Stomach (tissue), 9 donors: Measurements from ENCODE around the gene C1orf122. TPM values are rescaled to one million over a fixed set of nuclear protein-coding genes. Genes with fewer than 3 reads are reported as not detected.

Experiments used
- DNase-seq, 2 donors: peaks; one replicate each; pipeline versions ENCODE4 v3.0.0 to v3.0.0-alpha.2; 2013 to 2019
- H3K27ac ChIP-seq, 5 donors: fragments of 200-600 bp in 4 of 5; sonication (generic) in 4 of 5; one replicate each; pipeline ENCODE4 v1.5.1; 2013 to 2019; ENCODE audit warnings: mild to moderate bottlenecking in 1 of 5, moderate library complexity in 1 of 5
- H3K27me3 ChIP-seq, 3 donors: fragments of 200-600 bp; sonication (generic); one replicate each; pipeline ENCODE4 v1.5.1; 2017 to 2019; ENCODE audit warnings: mixed run types in 1 of 3
- H3K36me3 ChIP-seq, 4 donors: fragments of 200-600 bp; sonication (generic); 1 replicate in 3 of 4; 2 replicates in 1 of 4; pipeline ENCODE4 v1.5.1; 2016 to 2019
- H3K4me1 ChIP-seq, 4 donors: fragments of 200-600 bp; sonication (generic); one replicate each; pipeline ENCODE4 v1.5.1; 2016 to 2019
- H3K4me3 ChIP-seq, 4 donors: fragments of 200-600 bp; sonication (generic) in 3 of 4; one replicate each; pipeline ENCODE4 v1.5.1; 2016 to 2019; ENCODE audit warnings: mild to moderate bottlenecking in 1 of 4
- H3K9me3 ChIP-seq, 4 donors: fragments of 200-600 bp; sonication (generic); one replicate each; pipeline ENCODE4 v1.5.1; 2016 to 2019
- EP300 ChIP-seq: sonication (generic); formaldehyde crosslinking; IDR thresholded peaks from one replicate; pipeline ENCODE4 v1.6.1; 2017; ENCODE audit warnings: antibody characterized with exemption
- POLR2A ChIP-seq, 4 donors: fragments of 450-650 bp; IDR thresholded peaks; one replicate each; pipeline ENCODE4 v1.6.1; 2016; ENCODE audit warnings: antibody characterized with exemption in 4 of 4, control low read depth in 2 of 4, mild to moderate bottlenecking in 1 of 4, moderate library complexity in 1 of 4
- POLR2AphosphoS5 ChIP-seq, 3 donors: sonication (generic); formaldehyde crosslinking; IDR thresholded peaks; one replicate each; pipeline ENCODE4 v1.6.1; 2016; ENCODE audit warnings: antibody characterized with exemption in 3 of 3
- WGBS, 5 donors: extraction: QIAGEN DNeasy Blood & Tissue Kit in 3 of 5; methylation state at CpG; one replicate each; pipeline versions ENCODE4 v1.1.5 to v1.1.7; 2013 to 2018; 5-methylcytosine and 5-hydroxymethylcytosine counted together
- intact Hi-C: fragments of 100-400 bp; cut with DNase I; formaldehyde crosslinking; loops from one replicate; pipeline ENCODE4 v1.15.1; 2023; ENCODE audit warnings: low total_unique reads
- polyA plus RNA-seq, 3 donors: library from polyadenylated mRNA; stranded (reverse); fragments of 200-250 nt; gene quantifications; one replicate each; pipeline ENCODE4 v1.2.3, GENCODE V29; 2013
- total RNA-seq, 5 donors: library from RNA; depleted of rRNA; stranded (reverse); fragments of >200 nt; gene quantifications; one replicate each; pipeline versions ENCODE4 v1.1.0 to v1.2.3, GENCODE V29; 2014 to 2016
- TF ChIP-seq, protein P1 (sequence below), 7 experiments: fragments of 450-650 bp in 4 of 7; fragments of 200-600 bp in 3 of 7; sonication (generic) in 3 of 7; IDR thresholded peaks; one replicate each; pipeline ENCODE4 v1.5.1; 2016 to 2019; ENCODE audit warnings: antibody characterized with exemption in 7 of 7, control low read depth in 2 of 7, mild to moderate bottlenecking in 1 of 7
- donor health status: healthy with polysubstance abuse.
- donor health status: Bipolar disorder and iron deficiency.
- donor health status: healthy.

C1orf122 gene
- total and polyA plus RNA-seq, 8 donors = 7.9 to 193 (median 52.8) TPM

DNA sequence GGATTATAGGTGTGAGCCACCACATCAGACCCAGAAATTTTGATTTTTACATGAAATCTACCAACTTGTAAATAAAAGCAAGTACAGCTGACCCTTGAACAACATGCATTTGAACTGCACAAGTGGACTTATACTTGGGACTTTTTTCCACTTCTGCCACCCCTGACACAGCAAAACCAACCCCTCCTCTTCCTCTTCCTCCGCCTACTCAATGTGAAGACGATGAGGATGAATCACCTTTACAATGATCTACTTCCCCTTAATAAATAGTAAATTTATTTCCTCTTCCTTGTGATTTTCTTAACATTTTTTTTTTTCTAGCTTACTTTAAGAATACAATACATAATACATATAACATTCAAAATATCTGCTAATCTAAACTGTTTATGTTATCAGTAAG, 17.9 kb downstream of the C1orf122 start:
- H3K9me3 ChIP-seq = no peaks in the 10 kb centered on the region
- WGBS, 5 donors = 69 to 85% (median 79%) methylated on average over 2 of the region's 2 CpGs
- intact Hi-C loops = no loop called here
- no peak overlapping the region for H3K4me3 ChIP-seq
- H3K4me1 ChIP-seq = no peaks in the 10 kb centered on the region
- peaks cover 29 to 99% (median 97%) of the 10 kb centered on the region in 4 donors for H3K36me3 ChIP-seq
- DNase-seq = no peak
- no peaks in the 10 kb centered on the region for H3K27me3 ChIP-seq
- TF ChIP-seq EP300 (no peak), POLR2AphosphoS5 (IDR thresholded peaks at IDR 0.05) (no peak), POLR2A (IDR thresholded peaks at IDR 0.05) (no peak)
- TF ChIP-seq, protein P1, sequence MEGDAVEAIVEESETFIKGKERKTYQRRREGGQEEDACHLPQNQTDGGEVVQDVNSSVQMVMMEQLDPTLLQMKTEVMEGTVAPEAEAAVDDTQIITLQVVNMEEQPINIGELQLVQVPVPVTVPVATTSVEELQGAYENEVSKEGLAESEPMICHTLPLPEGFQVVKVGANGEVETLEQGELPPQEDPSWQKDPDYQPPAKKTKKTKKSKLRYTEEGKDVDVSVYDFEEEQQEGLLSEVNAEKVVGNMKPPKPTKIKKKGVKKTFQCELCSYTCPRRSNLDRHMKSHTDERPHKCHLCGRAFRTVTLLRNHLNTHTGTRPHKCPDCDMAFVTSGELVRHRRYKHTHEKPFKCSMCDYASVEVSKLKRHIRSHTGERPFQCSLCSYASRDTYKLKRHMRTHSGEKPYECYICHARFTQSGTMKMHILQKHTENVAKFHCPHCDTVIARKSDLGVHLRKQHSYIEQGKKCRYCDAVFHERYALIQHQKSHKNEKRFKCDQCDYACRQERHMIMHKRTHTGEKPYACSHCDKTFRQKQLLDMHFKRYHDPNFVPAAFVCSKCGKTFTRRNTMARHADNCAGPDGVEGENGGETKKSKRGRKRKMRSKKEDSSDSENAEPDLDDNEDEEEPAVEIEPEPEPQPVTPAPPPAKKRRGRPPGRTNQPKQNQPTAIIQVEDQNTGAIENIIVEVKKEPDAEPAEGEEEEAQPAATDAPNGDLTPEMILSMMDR (IDR thresholded peaks at IDR 0.05) = no peak
- no peak overlapping the region for H3K27ac ChIP-seq

DNA sequence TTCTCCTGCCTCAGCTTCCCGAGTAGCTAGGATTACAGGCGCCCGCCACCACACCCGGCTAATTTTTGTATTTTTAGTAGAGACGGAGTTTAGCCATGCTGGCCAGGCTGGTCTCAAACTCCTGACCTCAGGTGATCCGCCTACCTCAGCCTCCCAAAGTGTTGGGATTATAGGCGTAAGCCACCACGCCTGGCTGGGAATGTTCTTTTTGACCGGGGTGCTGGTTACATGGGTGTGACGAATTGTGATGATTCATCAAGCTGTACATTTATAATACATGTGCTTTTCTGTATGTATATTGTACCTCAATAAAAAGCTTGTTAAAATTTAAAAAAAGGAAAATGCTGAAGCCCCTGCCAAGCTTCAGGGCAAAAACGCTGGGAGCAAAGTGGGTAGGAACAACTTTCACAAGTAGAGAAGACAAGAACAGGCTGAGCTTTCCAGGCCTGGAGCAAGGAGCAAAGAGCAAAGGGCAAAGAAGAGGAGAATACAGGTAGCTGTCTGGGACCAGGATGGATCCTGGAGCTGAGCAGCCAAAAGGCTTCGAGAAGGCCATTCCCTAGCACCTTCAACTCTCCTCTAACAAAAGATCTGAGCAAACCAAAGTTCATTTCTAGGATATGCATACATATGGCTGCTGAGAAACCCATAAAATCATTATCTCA, 21.0 kb downstream of the C1orf122 start:
- intact Hi-C loops = no loop called here
- no peaks in the 10 kb centered on the region for H3K4me1 ChIP-seq
- no peak for TF ChIP-seq EP300
- TF ChIP-seq, protein P1 (IDR thresholded peaks at IDR 0.05) = no peak
- TF ChIP-seq POLR2A (IDR thresholded peaks at IDR 0.05) = no peak
- no peak for TF ChIP-seq POLR2AphosphoS5 (IDR thresholded peaks at IDR 0.05)
- no peaks in the 10 kb centered on the region for H3K27me3 ChIP-seq
- 85 to 95% (median 91%) methylated on average over 12 of the region's 12 CpGs for WGBS, 5 donors
- H3K36me3 ChIP-seq = peaks cover 7 to 98% (median 96%) of the 10 kb centered on the region in 4 donors
- no peaks in the 10 kb centered on the region for H3K9me3 ChIP-seq
- H3K4me3 ChIP-seq = no peak overlapping the region
- no peak for DNase-seq
- no peak overlapping the region for H3K27ac ChIP-seq

DNA sequence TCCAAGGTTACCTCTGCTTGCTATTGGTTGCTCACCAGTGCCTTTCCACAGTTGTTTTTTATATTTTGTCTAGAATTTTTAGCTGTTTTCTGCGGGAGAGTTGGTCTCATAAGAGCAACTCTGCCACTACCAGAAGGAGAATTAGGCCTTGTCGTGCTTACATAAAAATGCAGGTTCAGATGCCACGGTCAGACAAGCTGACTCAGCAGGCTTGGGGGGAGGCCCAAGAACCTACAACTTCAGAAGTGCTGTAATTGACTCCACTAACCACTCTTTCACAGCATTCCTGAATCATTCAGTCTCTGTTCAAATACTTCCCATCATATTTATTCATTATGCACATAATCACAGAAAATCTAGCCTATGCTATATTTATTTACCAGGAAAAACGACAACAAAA, 23.5 kb downstream of the C1orf122 start:
- Histone ChIP-seq H3K4me1 (no peaks in the 10 kb centered on the region), H3K36me3 (peaks cover 27 to 100% (median 98%) of the 10 kb centered on the region in 4 donors), H3K9me3 (no peaks in the 10 kb centered on the region), H3K27me3 (no peaks in the 10 kb centered on the region), H3K4me3 (no peak overlapping the region), H3K27ac (no peak overlapping the region)
- no peak for TF ChIP-seq EP300
- TF ChIP-seq POLR2AphosphoS5 (IDR thresholded peaks at IDR 0.05) = no peak
- TF ChIP-seq, protein P1 (IDR thresholded peaks at IDR 0.05) = no peak
- no peak for TF ChIP-seq POLR2A (IDR thresholded peaks at IDR 0.05)
- intact Hi-C loops = no loop called here
- whole genome bisulfite sequencing, 5 donors = 91 to 98% (median 95%) methylated on average over 4 of the region's 4 CpGs
- no peak for DNase-seq

DNA sequence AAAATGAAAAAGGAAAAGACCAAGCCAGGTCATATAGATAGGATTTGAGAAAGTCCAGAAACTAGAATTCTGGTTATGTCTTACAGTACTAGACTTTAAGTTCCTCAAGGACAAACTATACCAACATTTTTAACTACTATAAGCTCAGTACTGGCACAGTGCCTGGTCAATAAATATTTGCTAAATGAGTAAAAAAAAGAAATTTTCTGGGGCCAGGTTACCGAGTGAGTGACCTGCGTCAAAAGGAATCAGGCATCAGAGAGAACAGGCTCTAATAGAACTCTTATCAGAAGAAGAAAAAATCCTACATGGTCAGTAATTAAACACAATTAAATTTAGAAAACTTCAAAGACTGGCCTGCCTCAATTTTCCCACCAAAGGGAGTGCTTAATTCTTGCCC, 24.2 kb downstream of the C1orf122 start:
- H3K4me3 ChIP-seq = no peak overlapping the region
- H3K4me1 ChIP-seq = no peaks in the 10 kb centered on the region
- H3K27ac ChIP-seq = no peak overlapping the region
- 22 to 71% (median 54%) methylated on average over 2 of the region's 2 CpGs for WGBS, 5 donors
- TF ChIP-seq EP300 (no peak), POLR2AphosphoS5 (IDR thresholded peaks at IDR 0.05) (no peak), POLR2A (IDR thresholded peaks at IDR 0.05) (no peak)
- TF ChIP-seq, protein P1 (IDR thresholded peaks at IDR 0.05) = no peak
- DNase-seq = peak in 1 of 2 donors; percentile 22
- H3K27me3 ChIP-seq = no peaks in the 10 kb centered on the region
- peaks cover 28 to 100% (median 98%) of the 10 kb centered on the region in 4 donors for H3K36me3 ChIP-seq
- H3K9me3 ChIP-seq = no peaks in the 10 kb centered on the region
- intact Hi-C loops = no loop called here
